HFFc6 (cell line): ENCODE results near the gene CRYBG1. TPM values are rescaled to one million over a fixed set of nuclear protein-coding genes. Genes with fewer than 3 reads are reported as not detected.

Experiments
- DNase-seq: peaks from one replicate; pipeline ENCODE4 v3.0.0-alpha.2; 2018
- H3K27ac Mint-ChIP-seq: 2 replicates; pipeline ENCODE4 v1.8.0; 2020; ENCODE audit warnings: mild to moderate bottlenecking, mixed read lengths
- H3K27me3 Mint-ChIP-seq: 2 replicates; pipeline ENCODE4 v1.8.0; 2021; ENCODE audit warnings: mild to moderate bottlenecking, moderate library complexity, mixed read lengths; ENCODE audit not compliant: insufficient read depth
- H3K36me3 Mint-ChIP-seq: 2 replicates; pipeline ENCODE4 v1.8.0; 2021; ENCODE audit warnings: low read depth, mixed read lengths
- H3K4me1 Mint-ChIP-seq: 2 replicates; pipeline ENCODE4 v1.8.0; 2020; ENCODE audit warnings: low read depth, mixed read lengths
- H3K4me3 Mint-ChIP-seq: 2 replicates; pipeline ENCODE4 v1.8.0; 2020; ENCODE audit warnings: mild to moderate bottlenecking, moderate library complexity, mixed read lengths
- H3K9me3 Mint-ChIP-seq: 2 replicates; pipeline ENCODE4 v1.8.0; 2020; ENCODE audit warnings: mild to moderate bottlenecking, mixed read lengths
- CTCF ChIP-seq: fragments of 200-600 bp; sonication (generic); IDR thresholded peaks from 2 replicates; pipeline ENCODE4 v1.5.0; 2021; ENCODE audit warnings: antibody characterized with exemption, mild to moderate bottlenecking
- total RNA-seq, 6 experiments: library from RNA; stranded (reverse); fragmentation: NEBNext Ultra II Directional; extraction: Animal tissue kit (Norgen Biotek cat#: 25700); gene quantifications; 2 replicates in 1 of 6; 3 replicates in 5 of 6; pipeline ENCODE4 v1.2.3, GENCODE V29; 2021

The CRYBG1 gene
- total RNA-seq, 6 experiments from 2014 or later: 8.2 to 10.9 (median 9.8) TPM

- no peaks in the 10 kb centered on the region for H3K9me3 Mint-ChIP-seq
Measured at GRCh38 chr6:106415921-106416320, 55.4 kb downstream of the CRYBG1 start.

GRCh38 chr6:106417572-106418147 lies 57.1 kb downstream of the CRYBG1 start:
- H3K4me1 Mint-ChIP-seq: peaks cover 9% of the 10 kb centered on the region
- TF ChIP-seq CTCF: no peak
- no peak overlapping the region for H3K4me3 Mint-ChIP-seq
- no peak overlapping the region for H3K27ac Mint-ChIP-seq
- H3K9me3 Mint-ChIP-seq: no peaks in the 10 kb centered on the region
- DNase-seq: no peak
- H3K27me3 Mint-ChIP-seq: peaks cover 32% of the 10 kb centered on the region
- H3K36me3 Mint-ChIP-seq: no peaks in the 10 kb centered on the region

More at GRCh38 chr6:106415921-106416320, 55.4 kb downstream of the CRYBG1 start:
- peaks cover 42% of the 10 kb centered on the region for H3K27me3 Mint-ChIP-seq
- H3K4me1 Mint-ChIP-seq: no peaks in the 10 kb centered on the region
- no peak for TF ChIP-seq CTCF
- no peak overlapping the region for H3K27ac Mint-ChIP-seq
- DNase-seq: no peak
- no peak overlapping the region for H3K4me3 Mint-ChIP-seq
- no peaks in the 10 kb centered on the region for H3K36me3 Mint-ChIP-seq

GRCh38 chr6:106419900-106420613 lies 59.5 kb downstream of the CRYBG1 start:
- TF ChIP-seq CTCF: no peak
- no peak for DNase-seq
- Mint-ChIP-seq H3K27me3 (peaks cover 24% of the 10 kb centered on the region), H3K27ac (no peak overlapping the region), H3K4me1 (peaks cover 9% of the 10 kb centered on the region), H3K4me3 (no peak overlapping the region), H3K36me3 (no peaks in the 10 kb centered on the region), H3K9me3 (no peaks in the 10 kb centered on the region)

- DNase-seq: no peak
- Mint-ChIP-seq H3K4me1 (peaks cover 9% of the 10 kb centered on the region), H3K27me3 (peaks cover 13% of the 10 kb centered on the region), H3K27ac (no peak overlapping the region), H3K36me3 (no peaks in the 10 kb centered on the region), H3K9me3 (no peaks in the 10 kb centered on the region), H3K4me3 (no peak overlapping the region)
- no peak for TF ChIP-seq CTCF
Measured at GRCh38 chr6:106421496-106421895, 61.0 kb downstream of the CRYBG1 start.

GRCh38 chr6:106422534-106422933 lies 62.0 kb downstream of the CRYBG1 start:
- Mint-ChIP-seq H3K4me1 (peaks cover 9% of the 10 kb centered on the region), H3K4me3 (no peak overlapping the region)

More at GRCh38 chr6:106422534-106422933, 62.0 kb downstream of the CRYBG1 start:
- no peaks in the 10 kb centered on the region for H3K9me3 Mint-ChIP-seq
- DNase-seq: no peak
- no peak overlapping the region for H3K27ac Mint-ChIP-seq
- H3K27me3 Mint-ChIP-seq: peaks cover 12% of the 10 kb centered on the region
- no peak for TF ChIP-seq CTCF
- no peaks in the 10 kb centered on the region for H3K36me3 Mint-ChIP-seq
